Endothelial cell (in vitro differentiated cells): ENCODE data around the gene NOL4L. TPM values are rescaled to one million over a fixed set of nuclear protein-coding genes. Genes with fewer than 3 reads are reported as not detected.

Source experiments
- DNase-seq: peaks from one replicate; pipeline ENCODE4 v3.0.0; 2021; ENCODE audit warnings: low spot score
- H3K27ac Mint-ChIP-seq: one replicate; pipeline ENCODE4 v1.8.0; 2021; ENCODE audit warnings: mixed read lengths, inconsistent platforms; ENCODE audit not compliant: unreplicated experiment
- H3K27me3 Mint-ChIP-seq: one replicate; pipeline ENCODE4 v1.8.0; 2021; ENCODE audit warnings: mild to moderate bottlenecking, moderate library complexity, mixed read lengths, inconsistent platforms; ENCODE audit not compliant: unreplicated experiment
- H3K36me3 Mint-ChIP-seq: one replicate; pipeline ENCODE4 v1.8.0; 2021; ENCODE audit warnings: mild to moderate bottlenecking, low read depth, mixed read lengths, inconsistent platforms; ENCODE audit not compliant: unreplicated experiment
- H3K4me1 Mint-ChIP-seq: one replicate; pipeline ENCODE4 v1.8.0; 2021; ENCODE audit warnings: mild to moderate bottlenecking, mixed read lengths, inconsistent platforms; ENCODE audit not compliant: unreplicated experiment
- H3K4me3 Mint-ChIP-seq: one replicate; pipeline ENCODE4 v1.8.0; 2021; ENCODE audit warnings: mild to moderate bottlenecking, mixed read lengths, inconsistent platforms; ENCODE audit not compliant: unreplicated experiment
- H3K9me3 Mint-ChIP-seq: one replicate; pipeline ENCODE4 v1.8.0; 2021; ENCODE audit warnings: mixed read lengths, inconsistent platforms; ENCODE audit not compliant: unreplicated experiment
- total RNA-seq: library from RNA; stranded (reverse); fragmentation: NEBNext Ultra II Directional; extraction: Animal tissue kit (Norgen Biotek cat#: 25700); gene quantifications from one replicate; pipeline ENCODE4 v1.2.1, GENCODE V29; 2021; ENCODE audit not compliant: unreplicated experiment
- TF ChIP-seq, protein P1 (sequence below): fragments of 200-600 bp; sonication (generic); IDR thresholded peaks from one replicate; pipeline ENCODE4 v1.5.0; 2021; ENCODE audit warnings: antibody characterized with exemption; ENCODE audit not compliant: unreplicated experiment

NOL4L gene
- total RNA-seq, 1 donor from 2014 or later = 150 TPM

- Mint-ChIP-seq H3K4me1 (no peaks in the 10 kb centered on the region), H3K27me3 (peaks cover 13% of the 10 kb centered on the region), H3K27ac (no peak overlapping the region), H3K36me3 (no peaks in the 10 kb centered on the region), H3K4me3 (no peak overlapping the region), H3K9me3 (no peaks in the 10 kb centered on the region)
- TF ChIP-seq, protein P1, sequence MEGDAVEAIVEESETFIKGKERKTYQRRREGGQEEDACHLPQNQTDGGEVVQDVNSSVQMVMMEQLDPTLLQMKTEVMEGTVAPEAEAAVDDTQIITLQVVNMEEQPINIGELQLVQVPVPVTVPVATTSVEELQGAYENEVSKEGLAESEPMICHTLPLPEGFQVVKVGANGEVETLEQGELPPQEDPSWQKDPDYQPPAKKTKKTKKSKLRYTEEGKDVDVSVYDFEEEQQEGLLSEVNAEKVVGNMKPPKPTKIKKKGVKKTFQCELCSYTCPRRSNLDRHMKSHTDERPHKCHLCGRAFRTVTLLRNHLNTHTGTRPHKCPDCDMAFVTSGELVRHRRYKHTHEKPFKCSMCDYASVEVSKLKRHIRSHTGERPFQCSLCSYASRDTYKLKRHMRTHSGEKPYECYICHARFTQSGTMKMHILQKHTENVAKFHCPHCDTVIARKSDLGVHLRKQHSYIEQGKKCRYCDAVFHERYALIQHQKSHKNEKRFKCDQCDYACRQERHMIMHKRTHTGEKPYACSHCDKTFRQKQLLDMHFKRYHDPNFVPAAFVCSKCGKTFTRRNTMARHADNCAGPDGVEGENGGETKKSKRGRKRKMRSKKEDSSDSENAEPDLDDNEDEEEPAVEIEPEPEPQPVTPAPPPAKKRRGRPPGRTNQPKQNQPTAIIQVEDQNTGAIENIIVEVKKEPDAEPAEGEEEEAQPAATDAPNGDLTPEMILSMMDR = no peak
- DNase-seq = no peak
These were observed 22.9 kb upstream of the NOL4L start for GRCh38 chr20:32607727-32608663.

GRCh38 chr20:32607324-32607723 is 22.2 kb upstream of the NOL4L start:
- Mint-ChIP-seq H3K4me3 (no peak overlapping the region), H3K27ac (no peak overlapping the region)
- TF ChIP-seq, protein P1 = no peak

DNA sequence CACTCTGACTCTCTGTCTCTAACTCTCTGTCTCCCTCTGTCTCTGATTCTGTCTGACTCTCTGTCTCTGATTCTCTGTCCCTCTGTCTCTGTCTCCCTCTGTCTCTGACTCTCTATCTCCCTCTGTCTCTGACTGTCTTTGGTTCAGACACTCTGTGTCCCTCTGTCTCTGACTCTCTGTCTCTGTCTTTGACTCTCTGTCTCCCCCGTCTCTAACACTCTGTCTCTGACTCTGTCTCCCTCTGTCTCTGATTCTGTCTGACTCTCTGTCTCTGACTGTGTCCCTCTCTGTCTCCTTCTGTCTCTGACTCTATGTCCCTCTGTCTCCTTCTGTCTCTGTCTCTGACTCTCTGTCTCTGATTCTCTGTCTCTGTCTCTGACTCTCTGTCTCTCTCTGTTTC is 21.7 kb upstream of the NOL4L start:
- Mint-ChIP-seq H3K27me3 (peaks cover 13% of the 10 kb centered on the region), H3K4me1 (no peaks in the 10 kb centered on the region), H3K36me3 (no peaks in the 10 kb centered on the region), H3K4me3 (no peak overlapping the region), H3K27ac (no peak overlapping the region), H3K9me3 (no peaks in the 10 kb centered on the region)
- DNase-seq = no peak
- TF ChIP-seq, protein P1 = no peak

More at GRCh38 chr20:32607324-32607723, 22.2 kb upstream of the NOL4L start:
- Mint-ChIP-seq H3K9me3 (no peaks in the 10 kb centered on the region), H3K36me3 (no peaks in the 10 kb centered on the region), H3K4me1 (no peaks in the 10 kb centered on the region), H3K27me3 (peaks cover 13% of the 10 kb centered on the region)
- DNase-seq = no peak

DNA sequence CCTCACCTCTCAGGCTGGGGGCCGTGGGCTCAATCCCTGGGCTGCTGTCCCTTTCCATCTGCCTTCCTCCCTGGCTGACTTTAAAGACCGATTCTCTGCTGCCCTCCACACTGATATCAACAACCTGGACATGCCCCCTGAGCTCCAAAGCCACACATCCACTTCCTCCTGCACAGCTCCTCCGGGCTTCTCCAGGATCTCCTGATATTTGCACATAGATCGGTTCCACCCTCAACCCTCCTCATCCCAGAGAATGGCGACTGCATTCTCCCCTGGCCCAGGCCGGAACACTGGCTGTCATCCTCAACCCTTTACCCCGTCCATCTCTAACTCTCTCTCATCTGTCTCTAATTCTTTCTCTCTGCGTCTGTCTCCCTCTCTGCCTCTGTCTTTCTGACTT is 21.0 kb upstream of the NOL4L start:
- Mint-ChIP-seq H3K9me3 (no peaks in the 10 kb centered on the region), H3K27ac (no peak overlapping the region), H3K4me1 (no peaks in the 10 kb centered on the region), H3K36me3 (no peaks in the 10 kb centered on the region), H3K4me3 (no peak overlapping the region), H3K27me3 (peaks cover 14% of the 10 kb centered on the region)
- TF ChIP-seq, protein P1 = no peak
- DNase-seq = no peak

GRCh38 chr20:32605167-32605656 is 20.1 kb upstream of the NOL4L start:
- TF ChIP-seq, protein P1 = no peak
- no peaks in the 10 kb centered on the region for H3K9me3 Mint-ChIP-seq
- no peak overlapping the region for H3K27ac Mint-ChIP-seq
- no peaks in the 10 kb centered on the region for H3K4me1 Mint-ChIP-seq
- DNase-seq = no peak
- H3K4me3 Mint-ChIP-seq = no peak overlapping the region
- H3K36me3 Mint-ChIP-seq = no peaks in the 10 kb centered on the region
- H3K27me3 Mint-ChIP-seq = peaks cover 14% of the 10 kb centered on the region
